ENCODE measurements around the gene NPC1L1. TPM values are rescaled to one million over a fixed set of nuclear protein-coding genes. Genes with fewer than 3 reads are reported as not detected.

NPC1L1 gene
- total RNA-seq (2014; rRNA removed; shearing (Covaris generic)) = not detected in 2 replicates

- DNase-seq (ENCODE audit: low spot score) = no peak
Observed at GRCh38 chr7:44541028-44541869, at the start of gene NPC1L1. Gene NPC1L1, minus strand, starts transcription at chr7:44541330. Its CDS starts 71 bp downstream, at chr7:44541259.

GRCh38 chr7:44590910-44591309 lies 49.8 kb upstream of the NPC1L1 start:
- no peak for DNase-seq (ENCODE audit: low spot score)

GRCh38 chr7:44587843-44588711 lies 46.9 kb upstream of the NPC1L1 start:
- DNase-seq (ENCODE audit: low spot score) = peak; percentile 76

GRCh38 chr7:44583146-44583865 lies 42.2 kb upstream of the NPC1L1 start:
- DNase-seq (ENCODE audit: low spot score) = no peak

- peak; percentile 99 for DNase-seq (ENCODE audit: low spot score)
Observed at GRCh38 chr7:44581879-44582603, 40.9 kb upstream of the NPC1L1 start, which contains the start of gene TMED4. Gene TMED4, minus strand, starts transcription at chr7:44582231. Its CDS starts 25 bp downstream, at chr7:44582206.

- no peak for DNase-seq (ENCODE audit: low spot score)
Observed at GRCh38 chr7:44580945-44581878, 40.1 kb upstream of the NPC1L1 start.

GRCh38 chr7:44576228-44576627 lies 35.1 kb upstream of the NPC1L1 start:
- no peak for DNase-seq (ENCODE audit: low spot score)

GRCh38 chr7:44575054-44575453 lies 33.9 kb upstream of the NPC1L1 start:
- DNase-seq (ENCODE audit: low spot score) = no peak

GRCh38 chr7:44574287-44574872 lies 33.2 kb upstream of the NPC1L1 start:
- DNase-seq (ENCODE audit: low spot score) = no peak

GRCh38 chr7:44573464-44574286 lies 32.5 kb upstream of the NPC1L1 start, which contains the start of gene DDX56:
Gene DDX56, minus strand, starts transcription at chr7:44573908. Its CDS starts 13 bp downstream, at chr7:44573895.
- DNase-seq (ENCODE audit: low spot score) = peak; percentile 97

- DNase-seq (ENCODE audit: low spot score) = no peak
Observed at GRCh38 chr7:44572771-44573170, 31.6 kb upstream of the NPC1L1 start.

GRCh38 chr7:44569959-44570358 lies 28.8 kb upstream of the NPC1L1 start:
- no peak for DNase-seq (ENCODE audit: low spot score)

GRCh38 chr7:44568771-44569560 lies 27.8 kb upstream of the NPC1L1 start:
- DNase-seq (ENCODE audit: low spot score) = no peak

- DNase-seq (ENCODE audit: low spot score) = no peak
Observed at GRCh38 chr7:44567884-44568283, 26.8 kb upstream of the NPC1L1 start.

- no peak for DNase-seq (ENCODE audit: low spot score)
Observed at GRCh38 chr7:44566680-44567079, 25.6 kb upstream of the NPC1L1 start.

GRCh38 chr7:44565795-44566559 lies 24.8 kb upstream of the NPC1L1 start:
- no peak for DNase-seq (ENCODE audit: low spot score)

Measured in A172 (cell line).